AG09319 (cell line): Measurements from ENCODE around the gene RBL2.
"Not testable (repeated sequence)": the region's sequence is repeated elsewhere in the genome, so short reads cannot be mapped to it uniquely, and the experiment has no call there.

Experiments
- DNase-seq: peaks from one replicate; pipeline ENCODE4 v3.0.0-alpha.2; 2010; ENCODE audit warnings: low read depth; ENCODE audit errors: extremely low read depth
- CTCF ChIP-seq: IDR thresholded peaks from 2 replicates; pipeline ENCODE4 v1.5.1; 2011; ENCODE audit warnings: low read depth, mild to moderate bottlenecking, inconsistent platforms, low read length, moderate library complexity

RBL2 gene

GRCh38 chr16:53417976-53418375 is 16.3 kb upstream of the RBL2 start:
- no peak for TF ChIP-seq CTCF

GRCh38 chr16:53419383-53419709 is 14.9 kb upstream of the RBL2 start:
- DNase-seq = not testable (repeated sequence)

More at GRCh38 chr16:53417976-53418375, 16.3 kb upstream of the RBL2 start:
- no peak for DNase-seq

- no peak for DNase-seq
- TF ChIP-seq CTCF = no peak
Observed at GRCh38 chr16:53421248-53421647, 13.0 kb upstream of the RBL2 start.

- not testable (repeated sequence) for DNase-seq
Observed at GRCh38 chr16:53423968-53424367, 10.3 kb upstream of the RBL2 start.

GRCh38 chr16:53428681-53429080 is 5.6 kb upstream of the RBL2 start:
- DNase-seq = no peak
- TF ChIP-seq CTCF = no peak

- no peak for TF ChIP-seq CTCF
- no peak for DNase-seq
Observed at GRCh38 chr16:53429221-53429943, 4.9 kb upstream of the RBL2 start.

GRCh38 chr16:53430363-53430762 is 3.9 kb upstream of the RBL2 start:
- DNase-seq = no peak
- TF ChIP-seq CTCF = no peak

- DNase-seq = no peak
- no peak for TF ChIP-seq CTCF
Observed at GRCh38 chr16:53433509-53433908, 762 bp upstream of the RBL2 start.
